Measurements from ENCODE around the gene FAM162B.

Gene FAM162B

GRCh38 chr6:116783852-116784251 lies 18.3 kb upstream of the FAM162B start:
- CTCF ChIA-PET: no interaction called here

GRCh38 chr6:116779573-116780164 lies 14.2 kb upstream of the FAM162B start:
- H3K4me3 ChIP-seq (ENCODE audit: low read depth, low read length): no peak overlapping the region
- ChIA-PET POLR2A (no interaction called here), CTCF (interaction anchor here (0.7 to 3.1 kb wide), 8 partner anchors 8 to 72 kb away, joined by 3 to 30 read pairs (median 4); partner anchors contain the start of gene FAM162B)
- peak; percentile 7 for TF ChIP-seq CTCF (IDR thresholded peaks at IDR 0.05; ENCODE audit: insufficient read depth, low read length, missing control alignments)
- DNase-seq (ENCODE audit: low read depth, low spot score): no peak

More at GRCh38 chr6:116783852-116784251, 18.3 kb upstream of the FAM162B start:
- H3K4me3 ChIP-seq (ENCODE audit: low read depth, low read length): no peak overlapping the region
- POLR2A ChIA-PET: no interaction called here
- no peak for DNase-seq (ENCODE audit: low read depth, low spot score)
- TF ChIP-seq CTCF (IDR thresholded peaks at IDR 0.05; ENCODE audit: insufficient read depth, low read length, missing control alignments): no peak

- H3K4me3 ChIP-seq (ENCODE audit: low read depth, low read length): no peak overlapping the region
- DNase-seq (ENCODE audit: low read depth, low spot score): no peak
- CTCF ChIA-PET: no interaction called here
- POLR2A ChIA-PET: no interaction called here
- no peak for TF ChIP-seq CTCF (IDR thresholded peaks at IDR 0.05; ENCODE audit: insufficient read depth, low read length, missing control alignments)
Measured at GRCh38 chr6:116773886-116774285, 8.4 kb upstream of the FAM162B start.

- TF ChIP-seq CTCF (IDR thresholded peaks at IDR 0.05; ENCODE audit: insufficient read depth, low read length, missing control alignments): no peak
- ChIA-PET CTCF (no interaction called here), POLR2A (no interaction called here)
- H3K4me3 ChIP-seq (ENCODE audit: low read depth, low read length): no peak overlapping the region
- no peak for DNase-seq (ENCODE audit: low read depth, low spot score)
Measured at GRCh38 chr6:116772450-116772849, 6.9 kb upstream of the FAM162B start.

- ChIA-PET POLR2A (no interaction called here), CTCF (interaction anchor here (4.5 kb wide), 1 partner anchor 11 kb away, joined by 30 read pairs; no protein-coding TSS in a partner anchor)
- DNase-seq (ENCODE audit: low read depth, low spot score): no peak
- TF ChIP-seq CTCF (IDR thresholded peaks at IDR 0.05; ENCODE audit: insufficient read depth, low read length, missing control alignments): no peak
- no peak overlapping the region for H3K4me3 ChIP-seq (ENCODE audit: low read depth, low read length)
Measured at GRCh38 chr6:116767715-116768114, 2.2 kb upstream of the FAM162B start.

- CTCF ChIA-PET: interaction anchor here (1.9 to 4.5 kb wide), 2 partner anchors 12 to 550 kb away, joined by 4 to 30 read pairs; no protein-coding TSS in a partner anchor
Measured at GRCh38 chr6:116766506-116767176, 1.1 kb upstream of the FAM162B start.

More at GRCh38 chr6:116766506-116767176, 1.1 kb upstream of the FAM162B start:
- POLR2A ChIA-PET: no interaction called here
- no peak for TF ChIP-seq CTCF (IDR thresholded peaks at IDR 0.05; ENCODE audit: insufficient read depth, low read length, missing control alignments)
- no peak overlapping the region for H3K4me3 ChIP-seq (ENCODE audit: low read depth, low read length)
- DNase-seq (ENCODE audit: low read depth, low spot score): no peak

Data from AG04449 (cell line).